ENCODE data around the gene CHRDL2.

Gene CHRDL2

GRCh38 chr11:74673693-74674360, 57.4 kb downstream of the CHRDL2 start:
- H3K4me3 ChIP-seq (ENCODE audit: low read depth, low read length) = no peak overlapping the region
- TF ChIP-seq, protein P1, sequence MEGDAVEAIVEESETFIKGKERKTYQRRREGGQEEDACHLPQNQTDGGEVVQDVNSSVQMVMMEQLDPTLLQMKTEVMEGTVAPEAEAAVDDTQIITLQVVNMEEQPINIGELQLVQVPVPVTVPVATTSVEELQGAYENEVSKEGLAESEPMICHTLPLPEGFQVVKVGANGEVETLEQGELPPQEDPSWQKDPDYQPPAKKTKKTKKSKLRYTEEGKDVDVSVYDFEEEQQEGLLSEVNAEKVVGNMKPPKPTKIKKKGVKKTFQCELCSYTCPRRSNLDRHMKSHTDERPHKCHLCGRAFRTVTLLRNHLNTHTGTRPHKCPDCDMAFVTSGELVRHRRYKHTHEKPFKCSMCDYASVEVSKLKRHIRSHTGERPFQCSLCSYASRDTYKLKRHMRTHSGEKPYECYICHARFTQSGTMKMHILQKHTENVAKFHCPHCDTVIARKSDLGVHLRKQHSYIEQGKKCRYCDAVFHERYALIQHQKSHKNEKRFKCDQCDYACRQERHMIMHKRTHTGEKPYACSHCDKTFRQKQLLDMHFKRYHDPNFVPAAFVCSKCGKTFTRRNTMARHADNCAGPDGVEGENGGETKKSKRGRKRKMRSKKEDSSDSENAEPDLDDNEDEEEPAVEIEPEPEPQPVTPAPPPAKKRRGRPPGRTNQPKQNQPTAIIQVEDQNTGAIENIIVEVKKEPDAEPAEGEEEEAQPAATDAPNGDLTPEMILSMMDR (IDR thresholded peaks at IDR 0.05; ENCODE audit: low read depth, low read length) = no peak

DNA sequence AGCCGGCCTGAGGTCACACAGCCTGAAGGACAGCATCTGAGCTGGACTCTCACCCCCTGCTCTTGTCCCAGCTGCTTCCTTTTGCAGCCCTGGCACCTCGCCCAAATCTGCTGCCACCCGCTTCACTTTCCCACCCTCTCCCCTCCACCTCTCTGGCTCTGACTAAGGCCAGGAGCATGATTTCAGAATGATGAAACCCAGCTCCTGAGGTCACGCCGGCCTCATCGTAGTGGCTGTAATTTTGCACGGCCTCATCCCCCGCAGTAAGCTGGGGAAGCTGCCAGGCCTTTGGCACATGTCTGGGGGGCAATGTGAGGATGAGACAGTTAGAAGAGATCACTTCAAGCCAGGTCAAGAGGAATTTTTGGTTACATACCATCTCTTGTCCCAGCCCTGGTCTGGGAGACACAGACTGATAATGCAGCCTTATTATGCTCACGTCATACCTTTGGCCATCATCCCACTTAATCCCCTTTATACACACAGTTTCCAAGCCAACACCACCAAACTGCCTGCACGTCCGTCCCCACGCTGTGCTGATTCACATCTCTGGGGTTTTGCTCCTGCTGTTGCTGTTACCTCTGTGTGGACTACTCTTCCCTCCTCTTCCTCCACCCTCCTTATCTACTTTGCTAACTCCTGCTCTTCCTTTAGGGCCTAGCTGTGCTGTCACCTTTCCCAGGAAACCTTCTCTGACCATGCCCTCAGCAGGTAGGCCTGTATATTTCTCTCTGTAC, 58.1 kb downstream of the CHRDL2 start:
- H3K4me3 ChIP-seq (ENCODE audit: low read depth, low read length) = no peak overlapping the region
- TF ChIP-seq, protein P1 (IDR thresholded peaks at IDR 0.05; ENCODE audit: low read depth, low read length) = no peak

- TF ChIP-seq, protein P1 (IDR thresholded peaks at IDR 0.05; ENCODE audit: low read depth, low read length) = no peak
These were observed 58.8 kb downstream of the CHRDL2 start for GRCh38 chr11:74672332-74672955.

DNA sequence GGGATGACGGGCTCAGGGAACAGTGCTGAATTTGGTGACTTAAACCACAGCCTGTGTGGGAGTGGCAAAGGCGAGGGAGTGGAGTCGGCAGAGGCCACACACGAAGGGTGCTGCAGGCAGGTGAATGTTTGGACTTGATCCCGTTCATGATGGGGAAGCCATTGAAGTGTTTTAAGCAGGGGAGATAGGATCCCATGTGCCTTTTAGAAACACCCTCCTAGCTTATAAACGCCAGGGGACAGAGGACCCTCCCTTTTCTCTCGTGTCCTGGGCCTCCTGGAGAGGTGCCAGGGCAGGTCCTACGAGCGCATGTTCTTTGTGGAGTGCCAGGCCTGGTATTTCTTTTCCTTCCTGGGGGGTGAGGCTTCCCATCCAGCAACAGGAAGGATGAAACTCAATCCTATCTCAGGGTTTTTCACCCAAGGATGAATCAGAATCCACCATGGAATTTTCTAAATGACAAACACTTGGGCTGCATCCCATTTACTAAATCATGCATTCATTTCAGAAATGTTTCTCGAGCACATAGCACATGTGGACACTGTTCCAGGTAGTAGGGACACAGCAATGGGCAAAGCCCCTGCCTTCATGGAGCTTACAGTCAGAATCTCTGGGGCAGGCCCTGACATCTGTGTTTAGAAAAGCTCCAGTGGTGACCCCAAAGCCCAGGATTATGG, 59.6 kb downstream of the CHRDL2 start:
- TF ChIP-seq, protein P1 (IDR thresholded peaks at IDR 0.05; ENCODE audit: low read depth, low read length) = no peak
- no peak overlapping the region for H3K4me3 ChIP-seq (ENCODE audit: low read depth, low read length)

More at GRCh38 chr11:74672332-74672955, 58.8 kb downstream of the CHRDL2 start:
- no peak overlapping the region for H3K4me3 ChIP-seq (ENCODE audit: low read depth, low read length)

DNA sequence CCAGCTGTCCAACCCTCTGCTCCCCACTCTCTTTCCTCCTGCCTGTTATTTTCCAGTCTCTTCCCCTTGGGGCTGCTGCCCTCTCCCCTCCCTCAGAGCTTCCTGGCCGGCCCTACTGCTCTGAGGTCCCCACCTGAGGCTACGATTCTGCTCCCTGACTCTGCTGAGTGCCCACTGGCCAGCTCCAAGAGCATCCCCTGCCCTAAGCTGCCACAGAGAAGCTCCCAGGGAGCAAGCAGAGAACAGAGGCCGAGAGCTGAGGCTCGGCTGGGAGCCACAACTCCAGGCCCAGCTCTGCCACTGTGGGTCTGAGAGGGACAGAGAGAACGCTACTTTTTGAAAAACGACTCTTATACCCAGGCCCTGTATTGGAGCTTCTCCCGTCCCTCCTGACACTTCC, 61.1 kb downstream of the CHRDL2 start:
- H3K4me3 ChIP-seq (ENCODE audit: low read depth, low read length) = no peak overlapping the region
- TF ChIP-seq, protein P1 (IDR thresholded peaks at IDR 0.05; ENCODE audit: low read depth, low read length) = no peak

DNA sequence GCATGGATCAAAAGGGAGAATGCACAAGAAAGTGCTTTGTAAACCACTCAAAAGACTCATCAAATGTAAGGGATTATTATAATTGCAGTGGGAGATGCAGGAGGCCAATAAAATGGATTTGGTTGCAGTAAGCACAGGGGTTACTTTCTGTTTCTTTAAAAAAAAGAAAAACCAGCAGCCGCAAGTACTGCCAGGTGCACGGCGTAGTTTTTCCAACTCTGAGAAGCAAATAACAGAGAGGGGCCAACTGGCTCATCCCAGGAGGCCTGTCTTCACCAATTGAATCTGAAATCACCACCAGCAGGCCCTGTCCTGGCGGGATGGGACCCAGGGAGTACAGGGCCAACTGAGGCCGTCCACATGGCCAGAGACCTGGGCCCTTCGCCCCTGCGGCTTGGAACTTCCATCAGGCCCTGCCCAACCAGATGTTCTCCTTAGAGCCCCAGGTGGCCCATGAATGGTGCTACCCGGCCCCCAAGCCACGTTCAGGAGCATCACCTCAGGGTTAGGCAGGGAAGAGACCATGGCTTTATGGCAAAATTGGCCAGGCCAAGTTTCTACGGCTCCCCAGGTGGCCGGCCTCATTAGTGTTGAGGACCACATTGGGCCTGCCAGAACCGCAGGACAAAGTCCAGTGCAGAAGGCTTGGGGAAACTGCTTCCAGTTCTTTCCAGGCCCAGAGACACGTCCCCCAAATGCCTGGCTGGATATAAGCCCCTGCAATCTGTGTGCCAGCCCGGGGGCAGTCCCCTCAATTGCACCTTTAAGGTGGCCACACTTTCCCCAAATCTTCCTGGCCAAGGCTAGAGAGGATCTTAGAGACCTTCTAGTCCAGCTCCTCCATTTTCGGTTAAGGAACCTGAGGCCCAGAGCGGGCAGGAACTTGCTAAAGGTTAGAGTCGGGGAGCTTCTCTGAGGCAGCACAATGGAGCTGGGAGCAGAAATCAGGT, 61.7 kb downstream of the CHRDL2 start:
- TF ChIP-seq, protein P1 (IDR thresholded peaks at IDR 0.05; ENCODE audit: low read depth, low read length) = no peak
- no peak overlapping the region for H3K4me3 ChIP-seq (ENCODE audit: low read depth, low read length)

Data from WI38 (cell line).